Erythroblast (primary cell): ENCODE measurements around the gene CD80.

Experiments used
- GATA1 ChIP-seq: IDR thresholded peaks from 2 replicates; pipeline ENCODE4 v1.6.1; 2011; ENCODE audit warnings: low read depth, mild to moderate bottlenecking, control low read depth, low read length, moderate library complexity
- POLR2A ChIP-seq: IDR thresholded peaks from 2 replicates; pipeline ENCODE4 v1.6.1; 2011; ENCODE audit warnings: mild to moderate bottlenecking, low read length

DNA sequence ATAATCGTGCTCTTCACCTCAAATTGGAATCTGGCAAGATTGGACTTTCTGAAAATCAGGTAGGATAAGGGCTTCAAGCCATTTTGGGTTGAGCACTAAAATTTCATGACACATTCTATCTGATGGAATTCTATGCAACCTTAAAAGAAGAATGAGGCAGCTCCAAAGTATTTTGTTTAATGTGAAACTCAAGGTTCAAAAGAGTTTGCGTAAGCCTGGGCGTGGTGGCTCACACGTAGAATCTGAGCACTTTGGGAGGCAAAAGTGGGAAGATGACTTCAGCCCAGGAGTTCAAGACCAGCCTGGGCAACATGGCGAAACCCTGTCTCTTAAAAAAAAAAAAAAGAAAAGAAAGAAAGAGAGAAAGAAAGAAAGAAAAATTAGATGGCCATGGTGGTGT, 34.7 kb upstream of the CD80 start:
- TF ChIP-seq POLR2A (no peak), GATA1 (no peak)
